ENCODE measurements around the gene NARS2.

Gene NARS2

DNA sequence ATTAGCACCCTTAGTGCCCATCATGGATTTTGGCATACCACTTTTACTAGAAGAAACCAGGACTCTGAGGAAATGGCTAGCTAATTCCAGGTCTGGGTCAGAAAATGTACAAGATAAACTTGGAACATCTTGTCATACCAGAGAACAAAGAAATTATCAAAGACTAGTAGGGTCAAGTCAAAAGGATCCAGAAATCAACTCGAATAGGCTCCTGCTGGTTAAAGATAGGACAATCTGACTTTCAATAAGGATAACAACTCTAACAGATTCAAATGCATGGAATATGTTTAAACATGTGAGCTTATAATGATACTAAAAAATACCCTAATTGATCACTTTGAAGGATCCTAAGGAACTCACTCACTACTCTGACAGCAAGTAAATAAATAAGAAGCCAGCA, 175.9 kb downstream of the NARS2 start:
- peaks cover 23% of the 10 kb centered on the region for H3K36me3 ChIP-seq
- H3K27me3 ChIP-seq = no peaks in the 10 kb centered on the region
- no peak overlapping the region for H3K4me2 ChIP-seq
- H3K4me3 ChIP-seq = no peak overlapping the region
- no peak for TF ChIP-seq Cebpa-rat (IDR thresholded peaks at IDR 0.05)
- H3K9me3 ChIP-seq = peaks cover 19% of the 10 kb centered on the region; the same call in 1 of the 2 replicates
- peaks cover 16% of the 10 kb centered on the region for H3K4me1 ChIP-seq
- H4K20me1 ChIP-seq = peaks cover 98% of the 10 kb centered on the region
- H3K9ac ChIP-seq = no peak overlapping the region
- no peak overlapping the region for H3K27ac ChIP-seq

DNA sequence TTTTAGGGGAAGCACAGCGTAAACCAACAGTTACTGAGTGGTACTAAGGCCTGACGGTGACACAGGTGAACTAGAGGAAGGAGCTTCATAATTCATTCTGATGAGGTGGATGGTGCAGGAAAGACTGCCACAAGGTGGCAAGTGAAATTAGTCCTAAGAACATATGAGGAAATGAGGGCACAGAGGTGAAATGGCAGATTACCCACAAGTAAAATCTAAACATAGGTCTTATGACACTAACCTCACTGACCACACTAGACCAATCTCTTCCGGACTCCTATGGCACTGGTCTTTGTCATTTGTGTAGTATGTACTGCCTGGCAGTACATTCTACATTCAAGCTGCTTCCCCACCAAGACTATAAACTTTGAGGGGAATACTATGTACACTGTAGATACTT, 177.3 kb downstream of the NARS2 start:
- Histone ChIP-seq H3K9me3 (peaks cover 13% of the 10 kb centered on the region; the same call in 1 of the 2 replicates), H3K9ac (no peak overlapping the region), H3K4me2 (peak overlapping the region; percentile 22), H3K27ac (no peak overlapping the region), H3K4me3 (no peak overlapping the region), H3K36me3 (peaks cover 27% of the 10 kb centered on the region), H4K20me1 (peaks cover 99% of the 10 kb centered on the region), H3K4me1 (peaks cover 29% of the 10 kb centered on the region), H3K27me3 (no peaks in the 10 kb centered on the region)
- TF ChIP-seq Cebpa-rat (IDR thresholded peaks at IDR 0.05) = no peak

DNA sequence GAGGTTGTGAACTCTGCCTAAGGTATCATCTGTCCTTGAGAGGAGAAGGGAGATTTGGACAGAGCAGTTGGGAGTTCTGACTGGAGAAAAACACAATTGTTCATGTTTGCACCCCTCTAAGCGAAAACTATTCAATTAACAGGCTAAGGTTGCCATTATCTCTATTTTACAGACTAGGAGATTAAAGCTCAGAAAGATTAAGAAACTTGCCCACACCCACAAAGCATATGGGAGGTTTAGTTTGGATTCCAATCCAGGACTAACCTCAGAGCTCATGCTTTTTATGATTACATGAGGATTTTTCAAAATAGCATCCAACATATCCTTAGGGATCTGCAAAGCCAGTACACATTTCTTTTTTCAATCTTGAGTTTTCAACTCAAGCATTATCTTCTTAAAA, 179.1 kb downstream of the NARS2 start:
- Histone ChIP-seq H3K4me1 (peaks cover 38% of the 10 kb centered on the region), H3K4me2 (no peak overlapping the region)
- TF ChIP-seq Cebpa-rat (IDR thresholded peaks at IDR 0.05) = no peak

DNA sequence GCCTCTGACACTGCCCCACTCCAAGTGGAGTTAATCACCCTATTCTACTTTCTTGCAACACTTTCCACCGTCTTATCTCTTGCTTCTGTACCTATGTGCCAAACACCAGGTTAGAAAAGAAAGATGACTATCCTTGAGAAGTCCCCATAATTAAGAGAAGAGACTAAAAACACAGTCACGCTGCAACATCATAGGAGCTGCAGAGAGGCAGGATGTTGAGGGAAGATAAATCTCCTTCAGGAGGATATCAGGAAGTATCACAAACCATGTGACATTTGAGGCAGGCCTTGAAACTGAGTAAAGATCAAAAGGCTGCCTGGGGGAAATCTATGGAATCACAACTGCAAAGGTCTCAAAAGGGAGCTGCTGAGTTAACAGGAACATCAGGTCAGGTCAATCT, 181.8 kb downstream of the NARS2 start:
- H3K27ac ChIP-seq = no peak overlapping the region
- H3K9ac ChIP-seq = no peak overlapping the region
- peaks cover 65% of the 10 kb centered on the region for H3K36me3 ChIP-seq
- peaks cover 55% of the 10 kb centered on the region for H3K9me3 ChIP-seq
- peaks cover 34% of the 10 kb centered on the region for H3K4me1 ChIP-seq
- TF ChIP-seq Cebpa-rat (IDR thresholded peaks at IDR 0.05) = no peak
- peaks cover 100% of the 10 kb centered on the region for H4K20me1 ChIP-seq
- H3K27me3 ChIP-seq = no peaks in the 10 kb centered on the region
- H3K4me3 ChIP-seq = no peak overlapping the region
- H3K4me2 ChIP-seq = peak overlapping the region; percentile 25

More for the DNA sequence above, 179.1 kb downstream of the NARS2 start:
- Histone ChIP-seq H3K9ac (no peak overlapping the region), H3K27me3 (no peaks in the 10 kb centered on the region), H3K9me3 (peaks cover 28% of the 10 kb centered on the region), H3K36me3 (peaks cover 39% of the 10 kb centered on the region), H4K20me1 (peaks cover 100% of the 10 kb centered on the region), H3K27ac (no peak overlapping the region), H3K4me3 (no peak overlapping the region)

DNA sequence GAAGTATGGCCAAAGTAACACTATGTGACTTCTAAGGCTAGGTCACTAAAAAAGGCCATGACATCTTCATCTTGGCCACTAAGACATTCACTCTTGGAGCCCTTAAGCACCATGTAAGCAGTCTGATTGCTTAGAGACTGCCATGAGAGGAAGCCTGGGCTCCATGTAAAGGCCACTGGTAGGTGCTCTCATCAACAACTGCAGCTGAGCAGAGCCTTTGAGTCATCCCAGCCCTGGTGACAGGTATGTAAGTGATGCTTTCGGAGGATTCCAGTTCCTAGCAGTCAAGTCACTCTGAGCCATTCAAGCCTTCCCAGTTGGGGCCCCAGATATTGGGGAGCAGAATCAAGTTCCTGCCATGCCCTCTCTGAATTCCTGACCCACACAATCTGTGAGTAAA, 183.2 kb downstream of the NARS2 start:
- no peak for TF ChIP-seq Cebpa-rat (IDR thresholded peaks at IDR 0.05)
- Histone ChIP-seq H3K9me3 (peaks cover 69% of the 10 kb centered on the region), H3K9ac (no peak overlapping the region), H3K4me2 (no peak overlapping the region), H3K27ac (no peak overlapping the region), H3K4me1 (peaks cover 27% of the 10 kb centered on the region), H3K27me3 (no peaks in the 10 kb centered on the region), H4K20me1 (peaks cover 100% of the 10 kb centered on the region), H3K4me3 (no peak overlapping the region), H3K36me3 (peaks cover 75% of the 10 kb centered on the region)

DNA sequence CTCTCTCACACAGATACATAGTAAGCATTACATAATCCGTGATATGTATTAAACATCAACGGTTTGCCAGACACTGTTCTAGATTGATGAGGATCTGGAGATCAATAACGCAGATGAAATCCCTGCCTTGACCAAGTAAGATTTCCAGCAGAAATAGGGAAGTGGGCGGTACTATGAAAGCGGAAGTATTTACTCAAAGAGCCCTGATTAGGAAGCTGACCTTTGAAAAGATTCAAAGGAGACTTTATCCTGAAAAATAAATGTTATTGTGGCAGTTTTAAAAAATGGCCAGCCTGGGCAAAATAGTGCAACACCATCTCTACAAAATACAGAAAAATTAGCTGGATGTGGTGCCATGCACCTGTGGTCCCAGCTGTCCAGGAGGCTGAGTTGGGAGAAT, 183.9 kb downstream of the NARS2 start:
- Histone ChIP-seq H3K9ac (no peak overlapping the region), H3K36me3 (peaks cover 81% of the 10 kb centered on the region), H4K20me1 (peaks cover 100% of the 10 kb centered on the region), H3K4me2 (no peak overlapping the region), H3K4me1 (peaks cover 27% of the 10 kb centered on the region), H3K4me3 (no peak overlapping the region), H3K27ac (no peak overlapping the region), H3K9me3 (peaks cover 76% of the 10 kb centered on the region), H3K27me3 (no peaks in the 10 kb centered on the region)
- TF ChIP-seq Cebpa-rat (IDR thresholded peaks at IDR 0.05) = no peak

DNA sequence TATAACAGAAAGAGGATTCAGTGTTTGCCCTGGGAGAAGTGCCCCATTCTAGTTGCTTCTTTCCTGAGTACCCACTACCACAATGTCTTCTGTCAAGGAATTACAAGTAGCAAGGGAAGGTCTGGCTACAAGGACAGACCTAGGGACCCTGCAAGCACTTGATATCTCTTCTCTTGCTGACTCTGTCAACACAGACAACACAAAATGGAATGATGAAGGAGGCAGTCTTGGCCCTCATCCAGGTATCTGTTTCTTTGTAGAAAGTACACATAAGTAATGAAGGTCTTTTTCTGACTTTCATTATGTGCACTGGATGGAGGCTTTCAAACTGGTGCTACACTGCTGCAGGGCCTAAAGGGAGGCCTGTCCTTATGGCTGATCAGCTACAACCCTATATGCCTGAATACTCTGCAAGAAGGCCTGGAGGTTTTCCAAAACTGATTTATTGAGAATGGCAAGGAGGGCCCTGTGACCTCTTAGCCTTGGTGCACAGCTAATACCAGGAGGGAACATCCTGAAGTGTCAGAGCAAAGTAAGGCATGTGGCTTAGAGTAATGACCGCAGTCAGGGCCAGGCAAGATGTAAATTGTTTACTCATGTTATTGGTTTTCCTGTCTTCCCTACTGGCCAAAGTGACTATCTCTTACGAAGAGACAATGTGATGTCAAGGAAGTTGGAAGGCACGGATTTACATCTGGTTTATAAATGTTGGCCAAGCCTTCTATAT, 188.3 kb downstream of the NARS2 start:
- no peak overlapping the region for H3K27ac ChIP-seq
- H4K20me1 ChIP-seq = peaks cover 100% of the 10 kb centered on the region
- no peak overlapping the region for H3K4me3 ChIP-seq
- no peaks in the 10 kb centered on the region for H3K27me3 ChIP-seq
- peaks cover 86% of the 10 kb centered on the region for H3K36me3 ChIP-seq
- no peak overlapping the region for H3K9ac ChIP-seq
- H3K4me1 ChIP-seq = peaks cover 6% of the 10 kb centered on the region; the same call in 1 of the 2 replicates
- H3K4me2 ChIP-seq = no peak overlapping the region
- TF ChIP-seq Cebpa-rat (IDR thresholded peaks at IDR 0.05) = no peak
- peaks cover 93% of the 10 kb centered on the region for H3K9me3 ChIP-seq

Data from BLaER1 (cell line).